ENCODE measurements around the gene PTCSC3.

Gene PTCSC3

GRCh38 chr14:36086629-36087395 is 89.7 kb downstream of the PTCSC3 start:
- in situ Hi-C loops (cut with MboI; ENCODE audit: low sequenced_read_pairs), result no loop called here

GRCh38 chr14:36085861-36086260 is 90.7 kb downstream of the PTCSC3 start:
- in situ Hi-C loops (cut with MboI; ENCODE audit: low sequenced_read_pairs), result no loop called here

Measured in HL-60/S4 treated with phorbol 12-myristate 13-acetate at 8.2 ng/mL for 4 days and 3 days (cell line).